ENCODE measurements around the gene JAM3. TPM values are rescaled to one million over a fixed set of nuclear protein-coding genes. Genes with fewer than 3 reads are reported as not detected.

The JAM3 gene
- total RNA-seq, 1 experiment from 2014 or later, result 36.5 TPM

GRCh38 chr11:134050541-134051383 is 18.1 kb upstream of the JAM3 start:
- Histone ChIP-seq H3K14ac (ENCODE audit: insufficient read depth, low read length) (no peak overlapping the region), H3T11ph (ENCODE audit: low read length) (no peak overlapping the region), H3K79me1 (ENCODE audit: insufficient read depth, low read depth, low read length, poor library complexity, severe bottlenecking) (no peaks in the 10 kb centered on the region), H2BK15ac (ENCODE audit: low read depth, low read length) (no peak overlapping the region), H3K9me3 (ENCODE audit: control insufficient read depth, low read depth, low read length) (no peaks in the 10 kb centered on the region), H2AK5ac (ENCODE audit: insufficient read length, low read length) (no peak overlapping the region), H3K4me1 (ENCODE audit: insufficient read depth, low read length) (peaks cover 3% of the 10 kb centered on the region; the same call in 1 of the 2 replicates), H4K5ac (ENCODE audit: insufficient read length, low read depth, low read length) (no peak overlapping the region), H3K4me2 (ENCODE audit: insufficient read depth, insufficient read length, low read length) (peak overlapping the region; percentile 31), H2BK120ac (ENCODE audit: low read depth, low read length, poor library complexity, severe bottlenecking) (no peak overlapping the region), H3K23ac (ENCODE audit: insufficient read length, low read depth, low read length) (no peak overlapping the region), H2BK20ac (ENCODE audit: low read depth, low read length, poor library complexity, severe bottlenecking) (no peak overlapping the region), H2AFZ (ENCODE audit: low read length) (no peak overlapping the region), H4K20me1 (ENCODE audit: control insufficient read depth, insufficient read depth, insufficient read length) (no peaks in the 10 kb centered on the region), H3K23me2 (ENCODE audit: insufficient read length, low read depth, low read length, poor library complexity, severe bottlenecking) (peaks cover 6% of the 10 kb centered on the region), H2BK12ac (ENCODE audit: insufficient read length, low read depth, low read length) (no peak overlapping the region), H4K8ac (replicated peaks; ENCODE audit: insufficient read length, low read depth, low read length) (no peak overlapping the region), H3K27me3 (ENCODE audit: insufficient read depth, low read length) (no peaks in the 10 kb centered on the region), H3K18ac (ENCODE audit: insufficient read length, low read depth, low read length) (no peak overlapping the region), H2BK5ac (ENCODE audit: insufficient read length, low read length) (no peak overlapping the region), H3K56ac (ENCODE audit: insufficient read length, low read depth, low read length) (no peak overlapping the region), H3K79me2 (ENCODE audit: insufficient read depth, low read length) (no peaks in the 10 kb centered on the region), H3K4ac (ENCODE audit: low read depth, low read length) (no peak overlapping the region), H3K9ac (ENCODE audit: extremely low read depth, insufficient read length, low read length) (no peak overlapping the region), H3K27ac (ENCODE audit: insufficient read length, low read depth, low read length) (no peak overlapping the region), H4K91ac (ENCODE audit: insufficient read length, low read depth, low read length) (no peak overlapping the region)
- Mint-ChIP-seq H3K27me3 (ENCODE audit: low read depth) (peaks cover 28% of the 10 kb centered on the region), H3K27ac (no peak overlapping the region), H3K4me1 (peaks cover 46 to 55% of the 10 kb centered on the region in 2 experiments), H3K36me3 (ENCODE audit: insufficient read depth in 1 of 3, low read depth in 3 of 3) (no peaks in the 10 kb centered on the region), H3K9me3 (no peaks in the 10 kb centered on the region), H3K4me3 (no peak overlapping the region; a peak in 2 of 5 replicates)
- DNase-seq, result peak; percentile 63
- peak; percentile 96; the same call in 2 of the 3 replicates for TF ChIP-seq CTCF (conservative IDR thresholded peaks at IDR 0.05)
- no CpG with 5 or more reads among the region's 43 CpGs for WGBS (ENCODE audit: extremely low coverage, insufficient read length, low lambda C conversion rate)

Measured in H9 (cell line).